Measurements from ENCODE around the gene CHD1.

DNA sequence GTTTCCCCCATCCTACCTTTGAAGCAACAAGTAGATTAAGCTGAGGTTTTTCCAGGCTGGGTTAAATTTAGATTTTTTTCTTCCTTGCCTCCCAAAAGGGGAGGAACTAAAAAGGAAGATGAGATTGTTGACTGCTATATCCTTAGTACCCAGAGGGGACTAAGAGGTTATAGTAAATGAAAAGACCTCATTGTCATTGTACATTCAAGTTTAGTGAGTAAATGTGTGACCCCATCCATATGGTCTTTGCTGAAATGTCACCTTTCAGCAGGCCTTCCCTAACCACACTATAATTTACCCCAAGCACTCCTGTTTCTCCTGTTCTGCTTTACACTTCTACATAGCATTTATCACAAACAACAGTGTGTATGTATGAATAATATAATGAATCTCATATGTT lies 35.8 kb upstream of the CHD1 start:
- TF ChIP-seq POLR2AphosphoS5 (IDR thresholded peaks at IDR 0.05; ENCODE audit: borderline replicate concordance, low read depth, low read length) (no peak), FOXP2 (optimal IDR thresholded peaks at IDR 0.05; ENCODE audit: control extremely low read depth, extremely low read length, insufficient read depth) (no peak)

Data from SK-N-MC (cell line).